Kidney (tissue), 14 donors: ENCODE results near the gene IFT88. TPM values are rescaled to one million over a fixed set of nuclear protein-coding genes. Genes with fewer than 3 reads are reported as not detected.

Experiments
- DNase-seq, 5 donors: peaks; one replicate each; pipeline ENCODE4 v3.0.0-alpha.2; 2013 to 2020
- FAIRE-seq: peaks from 2 replicates; lab custom pipeline; 2012; peaks lifted over from hg19 to GRCh38; lab: Jason Lieb, UNC
- H3K27ac ChIP-seq, 2 donors: one replicate each; pipeline ENCODE4 v1.7.0; 2013; ENCODE audit warnings: low read depth in 2 of 2, low read length in 2 of 2, inconsistent platforms in 1 of 2
- H3K27me3 ChIP-seq: one replicate; pipeline ENCODE4 v1.7.1; 2013; ENCODE audit warnings: low read length, inconsistent platforms; ENCODE audit not compliant: control insufficient read depth, insufficient read depth
- H3K36me3 ChIP-seq, 3 donors: one replicate each; pipeline versions ENCODE4 v1.7.0 to v1.7.1; 2013; ENCODE audit warnings: low read length in 3 of 3, control low read depth in 1 of 3, inconsistent platforms in 1 of 3; ENCODE audit not compliant: insufficient read depth in 3 of 3, control insufficient read depth in 2 of 3
- H3K4me1 ChIP-seq, 3 donors: one replicate each; pipeline versions ENCODE4 v1.7.0 to v1.7.1; 2013; ENCODE audit warnings: low read length in 3 of 3, inconsistent platforms in 1 of 3, low read depth in 1 of 3; ENCODE audit not compliant: control insufficient read depth in 2 of 3, insufficient read depth in 2 of 3
- H3K4me3 ChIP-seq, 3 donors: one replicate each; pipeline versions ENCODE4 v1.7.0 to v1.8.1; 2013; ENCODE audit warnings: low read length in 3 of 3, control low read depth in 1 of 3, inconsistent platforms in 1 of 3
- H3K9ac ChIP-seq, 3 donors: one replicate each; pipeline versions ENCODE4 v1.7.0 to v1.7.1; 2013; ENCODE audit warnings: low read length in 3 of 3, control low read depth in 1 of 3, inconsistent platforms in 1 of 3
- H3K9me3 ChIP-seq, 3 donors: one replicate each; pipeline versions ENCODE4 v1.7.0 to v1.7.1; 2013; ENCODE audit warnings: low read length in 3 of 3, control low read depth in 1 of 3, inconsistent platforms in 1 of 3; ENCODE audit not compliant: control insufficient read depth in 2 of 3, insufficient read depth in 1 of 3
- CTCF ChIP-seq: IDR thresholded peaks from 3 replicates; pipeline ENCODE4 v1.5.1; 2012; ENCODE audit warnings: mild to moderate bottlenecking, moderate library complexity, borderline replicate concordance; ENCODE audit not compliant: insufficient read depth; ENCODE audit errors: extremely low read depth
- intact Hi-C: fragments of 100-400 bp; cut with DNase I; formaldehyde crosslinking; loops from one replicate; pipeline ENCODE4 v1.11.1; 2022
- polyA plus RNA-seq: library from polyadenylated mRNA; stranded (reverse); fragments of 350-450 nt; fragmentation: Illumina TruSeq; extraction: RNeasy Lipid Tissue Mini Kit (QIAGEN cat#74804); gene quantifications from one replicate; pipeline ENCODE4 v1.2.3, GENCODE V29; 2014; ENCODE audit warnings: low read depth, low replicate concordance; ENCODE audit not compliant: insufficient read depth
- total RNA-seq: library from RNA; stranded (reverse); fragmentation: NEBNext Ultra II Directional; extraction: Animal tissue kit (Norgen Biotek cat#: 25700); gene quantifications from one replicate; pipeline ENCODE4 v1.2.1, GENCODE V29; 2021
- donor health status: control.
- donor health status: control.
- donor health status: control.
- donor health status: control.
- donor health status: control.
- donor health status: DM: yes; HTN: yes; CAD: no.
- donor health status: Normal renal cell carcinoma (clear cell type).

The IFT88 gene
- total and polyA plus RNA-seq, 2 donors from 2014 or later, result 20.2 to 30.3 TPM

DNA sequence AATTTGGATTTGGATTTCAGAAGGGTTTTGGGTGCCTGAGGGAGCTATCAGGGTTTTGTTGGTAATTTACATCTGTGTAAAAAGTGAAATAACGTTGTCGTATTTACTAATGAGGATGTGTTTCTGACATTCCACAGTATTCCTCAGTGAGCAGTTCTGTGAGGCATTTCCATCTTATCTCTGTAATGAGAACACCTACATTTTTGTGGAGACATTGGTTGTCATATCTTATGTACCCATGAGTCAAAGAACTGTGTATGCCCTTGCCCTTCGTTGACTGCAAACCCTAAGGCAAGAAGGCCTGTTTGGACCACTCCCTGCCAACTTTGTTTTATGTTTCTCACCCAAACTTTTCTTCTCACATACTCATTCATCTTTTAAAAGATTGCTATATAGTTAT lies 122.3 kb downstream of the IFT88 start:
- Histone ChIP-seq H3K27me3 (no peaks in the 10 kb centered on the region), H3K4me3 (no peak overlapping the region), H3K9me3 (no peaks in the 10 kb centered on the region), H3K27ac (no peak overlapping the region), H3K4me1 (no peaks in the 10 kb centered on the region), H3K36me3 (peaks cover 0 to under 1% (median 0%) of the 10 kb centered on the region in 3 donors), H3K9ac (no peak overlapping the region)
- intact Hi-C loops, result no loop called here
- TF ChIP-seq CTCF, result no peak
- DNase-seq, result no peak
- FAIRE-seq, result no peak

DNA sequence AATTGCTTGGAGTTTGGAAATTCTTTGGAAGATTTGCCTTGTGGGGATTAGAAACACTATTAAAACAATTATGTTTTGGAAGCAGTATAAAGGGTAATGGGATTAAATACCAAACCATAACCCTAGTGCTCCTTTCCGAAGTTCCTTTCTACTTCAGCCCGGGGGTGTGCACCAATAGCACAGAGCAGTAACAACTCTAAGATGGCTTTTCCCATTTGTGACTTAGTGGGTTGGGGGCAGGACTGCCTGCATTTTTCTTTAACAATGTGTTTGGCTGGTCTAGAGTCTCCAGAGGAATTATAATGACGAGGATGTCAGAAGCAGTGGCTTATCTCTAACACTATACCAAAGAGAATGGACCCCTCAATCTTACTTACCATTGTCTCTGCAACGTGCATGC lies 124.7 kb downstream of the IFT88 start:
- Histone ChIP-seq H3K4me3 (no peak overlapping the region), H3K9ac (no peak overlapping the region), H3K9me3 (no peaks in the 10 kb centered on the region), H3K4me1 (no peaks in the 10 kb centered on the region), H3K27ac (no peak overlapping the region), H3K27me3 (no peaks in the 10 kb centered on the region), H3K36me3 (no peaks in the 10 kb centered on the region)
- no peak for TF ChIP-seq CTCF
- intact Hi-C loops, result no loop called here
- FAIRE-seq (no peak), DNase-seq (no peak)

DNA sequence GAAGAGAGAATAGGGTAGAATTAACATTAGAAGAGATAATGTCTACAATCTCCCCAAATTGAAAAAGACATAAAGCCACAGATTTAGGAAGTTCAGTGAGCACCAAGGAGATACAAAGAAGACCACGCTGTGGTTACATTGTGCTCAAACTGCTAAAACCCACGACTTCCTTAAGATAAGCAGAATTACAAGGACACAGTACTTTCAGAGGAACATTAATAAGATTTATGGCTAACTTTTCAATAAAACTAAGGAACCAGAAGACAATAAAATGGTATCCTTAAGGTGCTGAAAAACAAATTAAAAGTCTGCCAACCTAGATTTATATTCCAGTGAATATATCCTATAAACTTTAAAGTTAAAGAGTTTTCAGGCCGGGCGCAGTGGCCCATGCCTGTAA lies 129.1 kb downstream of the IFT88 start:
- Histone ChIP-seq H3K9me3 (no peaks in the 10 kb centered on the region), H3K4me1 (no peaks in the 10 kb centered on the region), H3K36me3 (no peaks in the 10 kb centered on the region), H3K27ac (no peak overlapping the region), H3K27me3 (no peaks in the 10 kb centered on the region), H3K9ac (no peak overlapping the region), H3K4me3 (no peak overlapping the region)
- intact Hi-C loops, result no loop called here
- FAIRE-seq, result no peak
- no peak for TF ChIP-seq CTCF
- DNase-seq, result no peak

DNA sequence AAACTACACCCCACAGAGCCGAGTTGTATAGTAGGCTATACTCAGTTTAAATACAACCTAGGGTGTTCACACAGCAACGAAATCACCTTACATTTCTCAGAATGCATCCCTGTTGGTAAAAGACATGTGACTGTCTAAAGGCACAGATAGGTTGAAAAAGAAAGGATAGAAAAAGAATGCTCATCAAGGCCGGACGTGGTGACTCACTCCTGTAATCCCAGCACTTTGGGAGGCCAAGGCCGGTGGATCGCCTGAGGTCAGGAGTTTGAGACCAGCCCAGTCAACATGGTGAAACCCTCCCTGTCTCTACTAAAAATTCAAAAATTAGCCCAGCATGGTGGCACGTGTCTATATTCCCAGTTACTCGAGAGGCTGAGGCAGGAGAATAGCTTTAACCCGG lies 132.8 kb downstream of the IFT88 start:
- Histone ChIP-seq H3K27ac (no peak overlapping the region), H3K36me3 (no peaks in the 10 kb centered on the region), H3K27me3 (no peaks in the 10 kb centered on the region), H3K4me1 (peaks cover 0 to 5% (median 5%) of the 10 kb centered on the region in 3 donors), H3K9me3 (no peaks in the 10 kb centered on the region), H3K4me3 (no peak overlapping the region), H3K9ac (no peak overlapping the region)
- no peak for TF ChIP-seq CTCF
- FAIRE-seq (no peak), DNase-seq (no peak)
- intact Hi-C loops, result loop anchor here (10.0 kb wide), 1 partner anchor 125 kb away; no protein-coding TSS in a partner anchor
